NCI-H146 treated with DMSO at 0.1 percent for 48 hours (cell line): ENCODE results near the gene CCL3.

Experiments used
- DNase-seq: peaks from one replicate; lab custom pipeline; 2025; ENCODE audit not compliant: unreplicated experiment; lab: John Stamatoyannopoulos, UW

Gene CCL3

DNA sequence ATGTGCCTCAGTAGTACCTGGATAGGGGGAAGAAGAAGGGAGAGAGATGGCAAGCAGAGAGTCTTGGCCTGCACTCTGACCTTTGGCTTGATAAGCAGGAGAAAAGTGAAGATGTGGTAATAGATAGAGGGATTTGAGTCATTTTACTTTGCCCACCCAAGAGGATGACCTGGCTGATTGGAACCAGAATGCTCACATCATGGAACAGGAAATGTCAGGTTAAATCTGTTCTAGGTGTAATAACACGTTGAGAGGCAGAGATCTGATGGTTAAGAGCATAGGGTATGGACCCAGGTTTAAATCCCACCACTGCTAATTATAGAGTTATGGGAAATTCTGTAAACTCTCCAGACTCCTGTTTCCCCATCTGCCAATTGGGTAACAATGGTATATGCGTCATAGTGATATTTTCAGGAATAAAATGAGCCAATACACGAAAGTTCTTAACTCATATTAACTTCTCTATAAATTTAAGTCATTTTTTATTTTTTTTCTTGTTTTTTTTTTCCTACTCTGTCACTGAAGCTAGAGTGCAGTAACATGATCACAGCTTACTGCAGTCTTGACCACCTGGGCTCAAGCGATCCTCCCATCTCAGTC lies 33.9 kb downstream of the CCL3 start:
- no peak for DNase-seq

DNA sequence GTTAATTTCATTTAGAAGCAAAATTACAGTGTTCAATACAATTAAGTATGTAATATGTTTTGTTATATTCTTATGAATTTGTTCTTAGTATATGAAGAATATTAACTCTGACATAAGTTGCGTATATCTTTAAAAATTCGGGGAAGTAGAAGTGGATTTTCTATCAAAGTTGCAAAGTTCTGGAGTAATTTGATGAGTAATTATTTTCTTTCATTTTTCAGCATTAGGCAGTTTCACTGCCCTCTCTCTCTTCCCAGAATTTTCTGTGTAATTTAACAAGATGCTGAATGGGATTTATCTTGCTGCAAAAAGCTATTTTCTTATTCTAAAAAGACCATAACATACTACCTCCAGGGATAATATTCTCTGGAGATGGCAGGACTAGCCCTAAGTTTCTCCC lies 34.8 kb downstream of the CCL3 start:
- DNase-seq, result no peak

DNA sequence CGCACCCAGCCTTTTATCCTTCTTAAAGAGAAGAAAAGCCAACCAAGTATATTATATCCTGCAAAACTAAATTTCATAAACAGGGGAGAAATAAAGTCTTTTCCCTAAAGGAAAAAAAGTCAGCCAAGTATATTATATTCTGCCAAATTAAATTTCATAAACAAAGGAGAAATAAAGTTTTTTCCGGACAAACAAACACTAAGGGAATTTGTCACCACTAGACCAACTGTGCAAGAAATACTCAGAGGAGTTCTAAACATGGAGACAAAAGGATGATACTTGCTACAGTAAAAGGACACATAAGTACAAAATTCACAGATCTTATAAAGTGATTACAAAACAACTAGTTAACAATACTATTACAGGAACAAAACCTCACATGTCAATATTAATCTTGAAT lies 40.3 kb downstream of the CCL3 start:
- DNase-seq, result no peak

- DNase-seq, result no peak
Observed at GRCh38 chr17:36048066-36048465, 41.9 kb downstream of the CCL3 start.
